Left ventricle myocardium inferior (tissue), 1 donor: ENCODE results near the gene DNM3. TPM values are rescaled to one million over a fixed set of nuclear protein-coding genes. Genes with fewer than 3 reads are reported as not detected.

Source experiments
- DNase-seq: peaks from one replicate; pipeline ENCODE4 v3.0.0-alpha.2; 2020
- H3K27ac ChIP-seq: fragments of 200-600 bp; replicated peaks from 2 replicates; pipeline ENCODE4 v1.8.0; 2021
- H3K27me3 ChIP-seq: fragments of 200-600 bp; 2 replicates; pipeline ENCODE4 v1.8.0; 2021; ENCODE audit warnings: low read depth
- H3K36me3 ChIP-seq: fragments of 200-600 bp; 2 replicates; pipeline ENCODE4 v1.8.0; 2021
- H3K4me1 ChIP-seq: fragments of 200-600 bp; 2 replicates; pipeline ENCODE4 v1.8.0; 2021
- H3K4me3 ChIP-seq: fragments of 200-600 bp; 2 replicates; pipeline ENCODE4 v1.8.0; 2021; ENCODE audit warnings: mild to moderate bottlenecking, moderate library complexity
- H3K9me3 ChIP-seq: fragments of 200-600 bp; replicated peaks from 2 replicates; pipeline ENCODE4 v1.8.0; 2021
- intact Hi-C: fragments of 100-400 bp; cut with micrococcal nuclease; formaldehyde crosslinking; loops from one replicate; pipeline ENCODE4 v1.11.0; 2022
- total RNA-seq: library from RNA; stranded (reverse); fragmentation: NEBNext Ultra II Directional; extraction: Animal tissue kit (Norgen Biotek cat#: 25700); gene quantifications from one replicate; pipeline ENCODE4 v1.2.1, GENCODE V29; 2021
- TF ChIP-seq, protein P1 (sequence below): fragments of 200-600 bp; IDR thresholded peaks from 2 replicates; pipeline ENCODE4 v1.8.0; 2021; ENCODE audit warnings: antibody characterized with exemption, mild to moderate bottlenecking, borderline replicate concordance
- donor health status: DM: no; HTN: yes; CAD: no; lungs with severe emphysema.

Gene DNM3
- total RNA-seq, 1 donor from 2014 or later, result 1.2 TPM

DNA sequence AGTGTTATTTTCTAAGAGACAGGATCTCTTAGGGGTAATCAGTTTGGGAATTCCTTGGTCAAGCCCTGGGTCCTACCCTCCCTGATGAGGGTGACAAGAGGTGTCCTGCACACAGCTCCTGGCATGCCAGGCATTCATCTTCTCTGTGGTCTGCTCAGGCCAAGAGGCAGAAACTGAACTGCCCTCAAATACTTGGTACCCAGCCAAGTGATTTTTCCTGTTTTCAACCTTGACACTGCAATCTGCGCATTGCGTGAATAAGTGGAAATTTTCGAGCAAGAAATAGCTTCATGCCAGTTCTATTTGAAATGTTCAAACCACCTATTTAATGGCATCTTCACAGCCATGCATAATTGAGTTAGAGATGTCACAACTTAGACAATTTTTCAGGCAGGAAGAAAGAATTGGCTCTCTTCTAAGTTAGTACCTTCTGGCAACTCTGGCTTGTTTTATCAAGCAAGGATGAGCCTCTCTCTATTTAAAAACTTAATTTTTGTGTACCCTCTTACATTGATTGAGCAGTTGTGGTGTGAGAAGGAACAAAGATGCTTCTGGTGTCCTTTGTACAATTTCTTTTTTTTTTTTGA lies 27.0 kb downstream of the DNM3 start:
- Histone ChIP-seq H3K27me3 (no peaks in the 10 kb centered on the region), H3K4me1 (peaks cover 15% of the 10 kb centered on the region), H3K9me3 (no peaks in the 10 kb centered on the region), H3K4me3 (no peak overlapping the region), H3K27ac (peak overlapping the region; percentile 41), H3K36me3 (no peaks in the 10 kb centered on the region)
- intact Hi-C loops, result no loop called here
- no peak for DNase-seq
- TF ChIP-seq, protein P1, sequence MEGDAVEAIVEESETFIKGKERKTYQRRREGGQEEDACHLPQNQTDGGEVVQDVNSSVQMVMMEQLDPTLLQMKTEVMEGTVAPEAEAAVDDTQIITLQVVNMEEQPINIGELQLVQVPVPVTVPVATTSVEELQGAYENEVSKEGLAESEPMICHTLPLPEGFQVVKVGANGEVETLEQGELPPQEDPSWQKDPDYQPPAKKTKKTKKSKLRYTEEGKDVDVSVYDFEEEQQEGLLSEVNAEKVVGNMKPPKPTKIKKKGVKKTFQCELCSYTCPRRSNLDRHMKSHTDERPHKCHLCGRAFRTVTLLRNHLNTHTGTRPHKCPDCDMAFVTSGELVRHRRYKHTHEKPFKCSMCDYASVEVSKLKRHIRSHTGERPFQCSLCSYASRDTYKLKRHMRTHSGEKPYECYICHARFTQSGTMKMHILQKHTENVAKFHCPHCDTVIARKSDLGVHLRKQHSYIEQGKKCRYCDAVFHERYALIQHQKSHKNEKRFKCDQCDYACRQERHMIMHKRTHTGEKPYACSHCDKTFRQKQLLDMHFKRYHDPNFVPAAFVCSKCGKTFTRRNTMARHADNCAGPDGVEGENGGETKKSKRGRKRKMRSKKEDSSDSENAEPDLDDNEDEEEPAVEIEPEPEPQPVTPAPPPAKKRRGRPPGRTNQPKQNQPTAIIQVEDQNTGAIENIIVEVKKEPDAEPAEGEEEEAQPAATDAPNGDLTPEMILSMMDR, result no peak

DNA sequence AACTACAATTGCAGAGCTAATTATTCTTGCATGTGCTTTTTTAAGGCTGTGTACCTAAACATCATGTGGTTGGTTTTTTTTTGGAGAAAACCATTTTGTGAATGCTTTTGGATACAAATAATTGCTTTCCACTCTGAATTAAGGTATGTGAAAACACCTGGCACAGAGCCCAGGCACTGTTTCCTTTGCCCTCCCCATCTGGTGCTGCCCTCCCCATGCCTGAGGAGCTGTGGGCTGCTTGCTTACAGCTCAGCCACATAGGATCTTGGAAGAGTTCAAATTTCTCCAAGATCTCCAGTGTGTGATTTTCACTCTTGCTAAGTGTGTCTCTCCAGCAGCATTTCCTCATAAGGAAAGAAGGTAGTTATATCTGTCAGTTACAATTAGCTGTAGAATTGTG lies 27.8 kb downstream of the DNM3 start:
- TF ChIP-seq, protein P1, result no peak
- no peaks in the 10 kb centered on the region for H3K36me3 ChIP-seq
- DNase-seq, result no peak
- no peaks in the 10 kb centered on the region for H3K9me3 ChIP-seq
- H3K27ac ChIP-seq, result no peak overlapping the region
- H3K4me3 ChIP-seq, result no peak overlapping the region
- peaks cover 15% of the 10 kb centered on the region for H3K4me1 ChIP-seq
- no peaks in the 10 kb centered on the region for H3K27me3 ChIP-seq
- intact Hi-C loops, result no loop called here

DNA sequence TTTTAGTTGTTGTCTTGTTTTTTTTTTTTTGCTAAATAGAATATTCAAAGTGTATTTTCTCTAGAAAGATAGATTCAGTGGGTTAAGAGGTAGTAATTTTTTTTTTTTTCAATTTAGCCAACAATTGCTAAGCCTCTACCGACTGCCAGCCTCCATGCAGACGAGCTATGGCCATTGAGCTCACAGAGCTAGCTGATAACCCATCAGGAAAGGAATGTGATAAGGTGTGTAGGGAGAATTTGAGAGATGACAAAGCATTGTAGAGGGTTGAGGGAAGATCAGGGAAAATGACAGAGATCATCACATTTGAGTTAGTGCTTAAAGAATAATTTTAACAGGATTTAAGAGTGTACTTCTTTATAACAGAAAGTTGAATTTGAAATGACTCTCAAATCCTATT lies 30.6 kb downstream of the DNM3 start:
- Histone ChIP-seq H3K27ac (no peak overlapping the region), H3K4me1 (peaks cover 15% of the 10 kb centered on the region), H3K4me3 (no peak overlapping the region), H3K9me3 (no peaks in the 10 kb centered on the region), H3K27me3 (no peaks in the 10 kb centered on the region), H3K36me3 (no peaks in the 10 kb centered on the region)
- TF ChIP-seq, protein P1, result no peak
- intact Hi-C loops, result no loop called here
- no peak for DNase-seq

DNA sequence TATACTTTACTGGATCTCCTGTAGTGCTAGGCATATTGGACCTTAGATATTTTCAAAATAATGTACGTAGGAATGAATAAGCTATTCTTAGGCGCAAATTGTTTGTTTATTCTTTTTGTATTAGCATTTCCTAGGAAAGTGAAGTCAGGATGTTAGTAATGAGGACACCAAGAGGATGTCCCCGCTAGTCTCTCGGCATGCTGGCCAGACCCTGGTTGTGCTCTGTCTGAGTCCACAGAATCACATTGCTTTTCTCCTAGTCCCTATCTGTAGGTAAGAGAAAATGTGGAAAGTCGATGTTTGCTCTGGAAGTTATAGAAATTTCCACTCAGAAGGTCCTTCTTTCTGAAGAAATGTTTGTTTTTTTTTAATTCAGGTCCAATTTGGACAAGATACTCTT lies 31.1 kb downstream of the DNM3 start:
- no peak for DNase-seq
- intact Hi-C loops, result no loop called here
- H3K27ac ChIP-seq, result no peak overlapping the region
- no peaks in the 10 kb centered on the region for H3K9me3 ChIP-seq
- TF ChIP-seq, protein P1, result no peak
- no peaks in the 10 kb centered on the region for H3K36me3 ChIP-seq
- peaks cover 15% of the 10 kb centered on the region for H3K4me1 ChIP-seq
- no peak overlapping the region for H3K4me3 ChIP-seq
- no peaks in the 10 kb centered on the region for H3K27me3 ChIP-seq

DNA sequence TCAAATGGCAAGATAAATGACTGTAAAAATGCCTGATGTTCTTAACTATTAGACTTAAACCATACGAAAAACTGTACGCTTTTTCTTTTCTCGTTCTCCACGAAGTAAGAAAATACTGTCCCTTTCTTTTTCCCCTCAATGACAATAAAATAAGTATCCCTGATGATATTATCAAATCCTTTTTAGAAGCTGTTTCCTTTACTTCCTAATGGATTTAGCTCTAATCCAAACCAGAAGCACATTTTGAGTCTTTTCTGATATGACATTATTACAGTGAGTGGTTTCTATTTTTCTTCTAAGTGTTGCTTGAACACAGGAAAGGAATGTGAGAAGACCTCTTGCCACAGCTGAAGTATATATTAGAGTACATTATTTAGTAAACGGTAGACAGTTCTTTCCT lies 32.4 kb downstream of the DNM3 start:
- intact Hi-C loops, result no loop called here
- no peaks in the 10 kb centered on the region for H3K36me3 ChIP-seq
- no peak overlapping the region for H3K4me3 ChIP-seq
- no peak overlapping the region for H3K27ac ChIP-seq
- DNase-seq, result no peak
- H3K4me1 ChIP-seq, result peaks cover 6% of the 10 kb centered on the region
- no peaks in the 10 kb centered on the region for H3K9me3 ChIP-seq
- H3K27me3 ChIP-seq, result no peaks in the 10 kb centered on the region
- TF ChIP-seq, protein P1, result no peak
